Thymus (tissue), 14 donors: ENCODE measurements around the gene BEX1. TPM values are rescaled to one million over a fixed set of nuclear protein-coding genes. Genes with fewer than 3 reads are reported as not detected.
A peak's percentile ranks its signal among the peaks of the same experiment; 100 is the strongest.
"Not testable (repeated sequence)": the region's sequence is repeated elsewhere in the genome, so short reads cannot be mapped to it uniquely, and the experiment has no call there.

Source experiments
- DNase-seq, 9 donors: peaks; one replicate each; pipeline ENCODE4 v3.0.0-alpha.2; 2013; ENCODE audit warnings: low spot score in 9 of 9, low read depth in 6 of 9, missing footprints in 1 of 9
- H3K27ac ChIP-seq, 2 donors: one replicate each; pipeline ENCODE4 v1.5.1; 2013; ENCODE audit warnings: control low read depth in 1 of 2, low read depth in 1 of 2, low read length in 1 of 2, mild to moderate bottlenecking in 1 of 2, moderate library complexity in 1 of 2
- H3K27me3 ChIP-seq, 2 donors: one replicate each; pipeline ENCODE4 v1.5.1; 2013; ENCODE audit warnings: low read length in 1 of 2; ENCODE audit not compliant: control insufficient read depth in 2 of 2, insufficient read depth in 1 of 2
- H3K36me3 ChIP-seq, 2 donors: one replicate each; pipeline ENCODE4 v1.5.1; 2013; ENCODE audit warnings: low read length in 1 of 2, mild to moderate bottlenecking in 1 of 2, moderate library complexity in 1 of 2; ENCODE audit not compliant: control insufficient read depth in 2 of 2, insufficient read depth in 2 of 2
- H3K4me1 ChIP-seq, 2 donors: one replicate each; pipeline ENCODE4 v1.5.1; 2013; ENCODE audit warnings: low read length in 2 of 2; ENCODE audit not compliant: control insufficient read depth in 2 of 2, insufficient read depth in 2 of 2
- H3K4me3 ChIP-seq, 2 donors: one replicate each; pipeline ENCODE4 v1.5.1; 2013; ENCODE audit warnings: low read length in 2 of 2, control low read depth in 1 of 2, mild to moderate bottlenecking in 1 of 2
- H3K9me3 ChIP-seq, 2 donors: one replicate each; pipeline ENCODE4 v1.5.1; 2013; ENCODE audit warnings: low read length in 1 of 2, mild to moderate bottlenecking in 1 of 2; ENCODE audit not compliant: control insufficient read depth in 2 of 2, insufficient read depth in 1 of 2
- WGBS: extraction: QIAGEN DNeasy Blood & Tissue Kit; methylation state at CpG from one replicate; pipeline ENCODE4 v1.1.7; 2013; 5-methylcytosine and 5-hydroxymethylcytosine counted together
- long read RNA-seq, 10 donors: transcript quantifications; one replicate each; lab custom pipeline, GENCODE V29; 2026
- polyA plus RNA-seq: library from polyadenylated mRNA; stranded (reverse); fragments of 200-250 nt; gene quantifications from one replicate; pipeline ENCODE4 v1.2.3, GENCODE V29; 2013
- total RNA-seq: library from RNA; stranded (reverse); fragments of 120-200 nt; gene quantifications from one replicate; pipeline ENCODE4 v1.2.4, GENCODE V29; 2013
- donor health status: healthy.

BEX1 gene
- total RNA-seq: 2.3 TPM
- polyA plus RNA-seq: 3.1 TPM
- long read RNA-seq, donor 1, partial matches to known transcripts: 0 of 1 reads
- long read RNA-seq, donor 1, other reads (novel, unspliced or antisense): 0 of 1 reads
- long read RNA-seq, donor 2, partial matches to known transcripts: 0 of 4 reads
- long read RNA-seq, donor 2, other reads (novel, unspliced or antisense): 0 of 4 reads
- long read RNA-seq, donor 3, partial matches to known transcripts: 0 of 1 reads
- long read RNA-seq, donor 3, other reads (novel, unspliced or antisense): 0 of 1 reads
- long read RNA-seq, donor 4, partial matches to known transcripts: 0 of 1 reads
- long read RNA-seq, donor 4, other reads (novel, unspliced or antisense): 0 of 1 reads
- long read RNA-seq, donor 5, transcript BEX1-201 (3 exons, 864 nt): major isoform, 9 of 137 reads
- long read RNA-seq, donor 5, partial matches to known transcripts: 115 of 137 reads
- long read RNA-seq, donor 5, other reads (novel, unspliced or antisense): 13 of 137 reads
- long read RNA-seq, donor 6, partial matches to known transcripts: 0 of 2 reads
- long read RNA-seq, donor 6, other reads (novel, unspliced or antisense): 0 of 2 reads
- long read RNA-seq, donor 7, partial matches to known transcripts: 539 of 587 reads
- long read RNA-seq, donor 7, other reads (novel, unspliced or antisense): 46 of 587 reads
- long read RNA-seq, donor 8, partial matches to known transcripts: 0 of 1 reads
- long read RNA-seq, donor 8, other reads (novel, unspliced or antisense): 0 of 1 reads
- long read RNA-seq, donor 9, partial matches to known transcripts: 0 of 1 reads
- long read RNA-seq, donor 9, other reads (novel, unspliced or antisense): 0 of 1 reads
- long read RNA-seq, donor 10, partial matches to known transcripts: 0 of 1 reads
- long read RNA-seq, donor 10, other reads (novel, unspliced or antisense): 0 of 1 reads

DNA sequence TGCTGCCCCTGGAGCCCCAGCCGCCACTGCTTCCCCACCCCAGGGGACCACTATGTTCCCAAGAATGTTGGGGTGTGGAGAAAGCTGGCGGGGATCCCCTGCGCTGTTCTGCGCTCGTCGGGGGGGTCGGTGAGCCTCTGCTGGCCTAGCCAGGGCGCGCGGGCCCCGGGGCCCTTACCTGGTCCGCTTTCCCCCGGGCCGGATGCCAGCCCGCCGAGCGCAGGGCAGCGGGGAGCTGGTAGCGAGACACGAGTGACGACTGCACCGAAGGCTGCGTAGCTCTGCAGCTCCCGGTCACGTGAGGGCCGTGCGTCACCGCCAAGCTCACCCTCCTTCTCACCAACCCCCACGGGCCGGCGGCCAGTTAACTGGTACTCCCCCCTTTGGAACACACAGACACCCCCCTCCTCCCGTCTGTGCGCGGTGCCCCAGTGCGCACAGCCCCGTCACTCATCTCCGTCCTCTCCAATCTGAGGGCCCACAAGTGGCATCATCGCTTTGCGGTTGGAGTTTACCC is at the start of gene BEX1:
Gene BEX1 (minus strand): TSS at position 254 of the 517 bp plus-strand sequence. CDS start 897 bp downstream, outside the sequence.
- H3K4me1 ChIP-seq: no peaks in the 10 kb centered on the region
- no peaks in the 10 kb centered on the region for H3K9me3 ChIP-seq
- peaks cover 0 to 13% of the 10 kb centered on the region in 2 donors for H3K27me3 ChIP-seq
- DNase-seq: no peak
- H3K36me3 ChIP-seq: no peaks in the 10 kb centered on the region
- no peak within 1 kb of the TSS for H3K27ac ChIP-seq
- H3K4me3 ChIP-seq: peak within 1 kb of the TSS in 1 of 2 donors; percentile 15
- 3% methylated on average over 38 of the region's 39 CpGs for WGBS

DNA sequence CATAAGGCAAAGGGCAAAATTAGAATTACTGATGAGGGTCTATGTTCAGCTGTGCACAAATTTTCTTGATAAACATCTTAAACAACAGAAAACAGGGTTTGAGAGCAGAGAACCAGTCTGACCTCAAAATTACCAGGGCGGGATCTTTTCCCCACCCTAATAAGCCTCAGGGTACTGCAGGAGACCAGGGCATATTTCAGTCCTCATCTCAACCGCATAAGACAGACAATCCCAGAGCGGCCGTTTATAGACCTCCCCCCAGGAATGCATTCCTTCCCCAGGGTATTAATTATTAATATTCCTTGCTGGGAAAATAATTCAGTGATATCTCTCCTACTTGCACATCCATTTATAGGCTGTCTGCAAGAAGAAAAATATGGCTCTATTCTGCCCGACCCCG is 45.5 kb upstream of the BEX1 start:
- not testable (repeated sequence) for H3K4me1 ChIP-seq, DNase-seq, H3K27ac ChIP-seq, H3K27me3 ChIP-seq, H3K4me3 ChIP-seq, H3K36me3 ChIP-seq, H3K9me3 ChIP-seq
- 97% methylated on average over 6 of the region's 6 CpGs for WGBS

DNA sequence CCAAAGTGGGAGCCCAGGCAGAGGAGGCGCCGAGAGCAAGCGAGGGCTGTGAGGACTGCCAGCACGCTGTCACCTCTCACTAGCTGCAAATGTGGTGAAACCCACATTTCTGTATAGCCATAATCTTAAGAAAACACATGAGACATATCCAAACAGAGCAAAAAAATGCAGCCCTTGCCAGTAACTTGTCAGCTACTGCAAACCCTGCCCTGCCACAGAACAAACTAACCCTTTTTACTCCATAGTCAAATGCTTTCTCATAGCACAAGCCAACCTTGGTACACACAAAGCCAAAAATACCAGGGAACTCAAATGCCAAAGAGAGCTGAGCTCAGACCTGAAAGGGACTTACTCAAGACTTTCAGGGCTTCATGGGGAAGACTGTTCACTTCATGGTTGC is 43.9 kb upstream of the BEX1 start:
- no peaks in the 10 kb centered on the region for H3K36me3 ChIP-seq
- 98% methylated on average over 4 of the region's 4 CpGs for WGBS
- no peaks in the 10 kb centered on the region for H3K27me3 ChIP-seq

DNA sequence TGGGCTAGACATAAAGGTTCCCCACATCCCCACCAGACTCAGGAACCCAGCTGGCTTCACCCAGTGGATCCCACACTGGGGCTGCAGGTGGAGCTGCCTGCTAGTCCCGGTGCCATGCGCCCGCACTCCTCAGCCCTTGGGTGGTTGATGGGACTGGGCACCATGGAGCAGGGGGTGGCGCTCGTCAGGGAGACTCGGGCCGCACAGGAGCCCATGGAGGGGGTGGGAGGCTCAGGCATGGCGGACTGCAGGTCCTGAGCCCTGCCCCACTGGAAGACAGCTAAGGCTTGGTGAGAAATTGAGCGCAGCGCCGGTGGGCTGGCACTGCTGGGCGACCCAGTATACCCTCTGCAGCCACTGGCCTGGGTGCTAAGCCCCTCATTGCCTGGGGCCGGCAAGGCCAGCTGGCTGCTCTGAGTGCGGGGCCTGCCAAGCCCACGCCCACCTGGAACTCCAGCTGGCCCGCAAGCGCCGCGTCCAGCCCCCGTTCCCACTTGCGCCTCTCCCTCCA is 43.3 kb upstream of the BEX1 start:
- DNase-seq, H3K36me3 ChIP-seq, H3K4me3 ChIP-seq, H3K9me3 ChIP-seq, H3K27me3 ChIP-seq, H3K27ac ChIP-seq, H3K4me1 ChIP-seq: not testable (repeated sequence)
- WGBS: 96% methylated on average over 21 of the region's 21 CpGs

More for the DNA sequence above, 43.9 kb upstream of the BEX1 start:
- H3K9me3 ChIP-seq: peaks cover 0 to 5% of the 10 kb centered on the region in 2 donors
- H3K27ac ChIP-seq: no peak overlapping the region
- no peak for DNase-seq
- no peak overlapping the region for H3K4me3 ChIP-seq
- no peaks in the 10 kb centered on the region for H3K4me1 ChIP-seq

DNA sequence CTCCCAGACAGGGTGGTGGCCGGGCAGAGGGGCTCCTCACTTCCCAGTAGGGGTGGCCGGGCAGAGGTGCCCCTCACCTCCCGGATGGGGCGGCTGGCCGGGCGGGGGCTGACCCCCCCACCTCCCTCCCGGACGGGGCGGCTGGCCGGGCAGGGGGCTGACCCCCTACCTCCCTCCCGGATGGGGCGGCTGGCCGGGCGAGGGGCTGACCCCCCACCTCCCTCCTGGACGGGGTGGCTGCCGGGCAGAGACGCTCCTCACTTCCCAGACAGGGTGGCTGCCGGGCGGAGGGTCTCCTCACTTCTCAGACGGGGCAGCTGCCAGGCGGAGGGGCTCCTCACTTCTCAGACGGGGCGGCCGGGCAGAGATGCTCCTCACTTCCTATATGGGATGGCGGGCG is 40.4 kb upstream of the BEX1 start:
- DNase-seq, H3K36me3 ChIP-seq, H3K4me3 ChIP-seq, H3K27me3 ChIP-seq, H3K4me1 ChIP-seq, H3K9me3 ChIP-seq, H3K27ac ChIP-seq: not testable (repeated sequence)
- WGBS: 97% methylated on average over 24 of the region's 26 CpGs

DNA sequence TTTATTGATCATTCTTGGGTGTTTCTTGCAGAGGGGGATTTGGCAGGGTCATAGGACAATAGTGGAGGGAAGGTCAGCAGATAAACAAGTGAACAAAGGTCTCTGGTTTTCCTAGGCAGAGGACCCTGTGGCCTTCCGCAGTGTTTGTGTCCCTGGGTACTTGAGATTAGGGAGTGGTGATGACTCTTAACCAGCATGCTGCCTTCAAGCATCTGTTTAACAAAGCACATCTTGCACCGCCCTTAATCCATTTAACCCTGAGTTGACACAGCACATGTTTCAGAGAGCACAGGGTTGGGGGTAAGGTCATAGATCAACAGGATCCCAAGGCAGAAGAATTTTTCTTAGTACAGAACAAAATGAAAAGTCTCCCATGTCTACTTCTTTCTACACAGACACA is 39.9 kb upstream of the BEX1 start:
- not testable (repeated sequence) for H3K4me3 ChIP-seq, H3K4me1 ChIP-seq, H3K9me3 ChIP-seq, H3K27me3 ChIP-seq, H3K27ac ChIP-seq, DNase-seq, H3K36me3 ChIP-seq
- WGBS: no CpG with 5 or more reads among the region's 2 CpGs

DNA sequence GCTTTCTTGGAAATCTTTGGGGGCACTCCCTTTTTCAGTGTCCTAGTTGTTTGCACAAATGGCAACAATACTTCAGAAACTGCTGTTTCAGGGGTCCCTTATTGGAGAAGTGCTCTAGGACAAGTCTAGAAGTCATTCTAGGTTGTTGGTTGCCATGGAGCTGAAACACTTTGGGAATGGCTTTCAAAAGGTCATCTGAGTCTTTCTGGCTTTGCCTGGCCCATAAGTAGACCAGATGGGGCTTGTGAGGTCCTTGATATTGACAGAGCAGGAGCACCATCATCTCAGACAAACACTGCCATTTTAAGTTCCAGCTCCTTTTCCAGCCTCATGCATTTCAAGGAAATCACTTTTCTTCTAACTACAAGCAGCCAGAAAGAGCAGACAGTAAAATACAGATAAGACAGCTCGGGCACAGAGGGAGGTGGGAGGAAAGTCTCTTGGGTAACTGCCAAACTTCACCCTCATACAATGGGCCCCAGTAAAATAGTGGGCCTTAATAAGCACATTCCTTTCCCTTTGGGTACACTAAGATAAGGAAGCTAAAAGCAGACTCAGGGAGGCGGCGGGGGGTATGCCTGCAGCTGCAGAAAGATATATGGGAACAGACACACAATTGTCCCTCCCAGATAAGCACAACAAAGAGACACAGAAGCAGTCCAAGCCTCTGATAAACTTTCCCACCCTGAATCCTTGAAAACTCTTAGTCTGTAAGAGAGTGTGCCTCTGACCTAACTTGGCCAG is 37.5 kb upstream of the BEX1 start:
- no peaks in the 10 kb centered on the region for H3K9me3 ChIP-seq
- no peak overlapping the region for H3K4me3 ChIP-seq
- no peaks in the 10 kb centered on the region for H3K4me1 ChIP-seq
- no peak for DNase-seq
- no peaks in the 10 kb centered on the region for H3K36me3 ChIP-seq
- WGBS: 52% methylated on average over 3 of the region's 3 CpGs
- H3K27ac ChIP-seq: no peak overlapping the region
- no peaks in the 10 kb centered on the region for H3K27me3 ChIP-seq

DNA sequence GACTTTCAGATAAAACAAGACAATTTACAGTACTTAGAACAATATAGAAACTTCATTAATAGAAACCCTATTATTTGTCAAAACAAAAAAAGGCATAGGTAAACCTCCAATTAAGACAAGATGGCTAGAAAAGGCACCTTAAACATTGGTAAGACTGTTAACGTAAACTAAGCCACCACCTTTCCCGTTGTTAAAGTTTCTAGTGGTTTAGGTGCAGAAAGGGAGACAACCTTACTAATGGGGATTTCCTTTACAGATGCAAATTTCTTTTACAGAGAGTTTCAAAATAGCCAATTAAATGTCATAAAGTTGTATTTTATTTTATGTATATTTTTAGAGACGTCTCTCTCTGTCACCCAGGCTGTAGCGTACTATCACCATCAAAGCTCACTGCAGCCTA is 36.5 kb upstream of the BEX1 start:
- Histone ChIP-seq H3K4me3 (no peak overlapping the region), H3K4me1 (no peaks in the 10 kb centered on the region), H3K27me3 (no peaks in the 10 kb centered on the region), H3K36me3 (no peaks in the 10 kb centered on the region), H3K9me3 (no peaks in the 10 kb centered on the region), H3K27ac (no peak overlapping the region)
- DNase-seq: no peak
- 97% methylated on average over 4 of the region's 4 CpGs for WGBS
